Liver (tissue), 9 donors: ENCODE results near the gene TINAGL1. TPM values are rescaled to one million over a fixed set of nuclear protein-coding genes. Genes with fewer than 3 reads are reported as not detected.

ENCODE experiments used
- DNase-seq: peaks from one replicate; pipeline ENCODE4 v3.0.0-alpha.2; 2017; ENCODE audit warnings: low spot score
- H3K27ac ChIP-seq, 2 donors: one replicate each; pipeline ENCODE4 v1.7.0; 2013; ENCODE audit warnings: inconsistent platforms in 2 of 2, low read length in 2 of 2, control low read depth in 1 of 2, low read depth in 1 of 2, mild to moderate bottlenecking in 1 of 2
- H3K27me3 ChIP-seq, 4 donors: one replicate each; pipeline versions ENCODE4 v1.6.1 to v1.7.0; 2013; ENCODE audit warnings: low read length in 3 of 4, inconsistent platforms in 1 of 4, mild to moderate bottlenecking in 1 of 4, moderate library complexity in 1 of 4; ENCODE audit not compliant: control insufficient read depth in 4 of 4, insufficient read depth in 4 of 4
- H3K36me3 ChIP-seq, 4 donors: one replicate each; pipeline versions ENCODE4 v1.6.1 to v1.7.0; 2013; ENCODE audit warnings: low read length in 3 of 4, mild to moderate bottlenecking in 3 of 4, low read depth in 1 of 4, moderate library complexity in 1 of 4; ENCODE audit not compliant: control insufficient read depth in 4 of 4, insufficient read depth in 3 of 4
- H3K4me1 ChIP-seq, 4 donors: one replicate each; pipeline versions ENCODE4 v1.6.1 to v1.7.0; 2013; ENCODE audit warnings: low read length in 3 of 4, mild to moderate bottlenecking in 3 of 4, moderate library complexity in 1 of 4; ENCODE audit not compliant: control insufficient read depth in 4 of 4, insufficient read depth in 4 of 4
- H3K4me3 ChIP-seq, 3 donors: one replicate each; pipeline versions ENCODE4 v1.6.1 to v1.7.0; 2013; ENCODE audit warnings: low read length in 3 of 3, control low read depth in 1 of 3, low read depth in 1 of 3, mild to moderate bottlenecking in 1 of 3
- H3K9ac ChIP-seq, 2 donors: one replicate each; pipeline ENCODE4 v1.7.0; 2013; ENCODE audit warnings: low read length in 2 of 2, mild to moderate bottlenecking in 2 of 2, moderate library complexity in 2 of 2, control low read depth in 1 of 2, low read depth in 1 of 2
- H3K9me3 ChIP-seq, 4 donors: one replicate each; pipeline versions ENCODE4 v1.6.1 to v1.7.0; 2013; ENCODE audit warnings: low read length in 3 of 4; ENCODE audit not compliant: control insufficient read depth in 4 of 4
- EGR1 ChIP-seq, 2 donors: IDR thresholded peaks; 2 replicates each; pipeline ENCODE4 v1.6.1; 2016 to 2018; ENCODE audit warnings: antibody characterized with exemption in 2 of 2, low read depth in 2 of 2
- FOXA1 ChIP-seq: IDR thresholded peaks from 2 replicates; pipeline ENCODE4 v1.6.1; 2016; ENCODE audit warnings: antibody characterized with exemption
- FOXA2 ChIP-seq: IDR thresholded peaks from 2 replicates; pipeline ENCODE4 v1.6.1; 2016; ENCODE audit warnings: antibody characterized with exemption
- GABPA ChIP-seq, 2 donors: IDR thresholded peaks in 1 of 2; conservative IDR thresholded peaks in 1 of 2; 2 replicates each; pipeline ENCODE4 v1.6.1; 2016; ENCODE audit warnings: antibody characterized with exemption in 2 of 2, mild to moderate bottlenecking in 1 of 2, moderate library complexity in 1 of 2
- HNF4A ChIP-seq, 2 donors: conservative IDR thresholded peaks; 2 replicates each; pipeline ENCODE4 v1.6.1; 2016; ENCODE audit warnings: antibody characterized with exemption in 2 of 2, mild to moderate bottlenecking in 2 of 2
- HNF4G ChIP-seq: IDR thresholded peaks from 2 replicates; pipeline ENCODE4 v1.6.1; 2016; ENCODE audit warnings: antibody characterized with exemption
- JUND ChIP-seq, 2 donors: IDR thresholded peaks; 2 replicates each; pipeline ENCODE4 v1.6.1; 2016; ENCODE audit warnings: antibody characterized with exemption in 2 of 2
- NR2F2 ChIP-seq: IDR thresholded peaks from 2 replicates; pipeline ENCODE4 v1.6.1; 2016; ENCODE audit warnings: antibody characterized with exemption
- RAD21 ChIP-seq, 2 donors: IDR thresholded peaks; 2 replicates each; pipeline ENCODE4 v1.6.1; 2016; ENCODE audit warnings: antibody characterized with exemption in 2 of 2, mild to moderate bottlenecking in 2 of 2
- RXRA ChIP-seq, 2 donors: IDR thresholded peaks; 2 replicates each; pipeline ENCODE4 v1.6.1; 2017 to 2018; ENCODE audit warnings: antibody characterized with exemption in 2 of 2, mild to moderate bottlenecking in 1 of 2
- SP1 ChIP-seq: IDR thresholded peaks from 2 replicates; pipeline ENCODE4 v1.6.1; 2018; ENCODE audit warnings: antibody characterized with exemption, mild to moderate bottlenecking
- TAF1 ChIP-seq: conservative IDR thresholded peaks from 2 replicates; pipeline ENCODE4 v1.6.1; 2016; ENCODE audit warnings: antibody characterized with exemption, mild to moderate bottlenecking
- YY1 ChIP-seq: IDR thresholded peaks from 2 replicates; pipeline ENCODE4 v1.6.1; 2016; ENCODE audit warnings: antibody characterized with exemption, mild to moderate bottlenecking
- WGBS: extraction: QIAGEN DNeasy Blood & Tissue Kit; methylation state at CpG from one replicate; pipeline ENCODE4 v1.1.7; 2013; 5-methylcytosine and 5-hydroxymethylcytosine counted together
- polyA plus RNA-seq, 2 donors: library from polyadenylated mRNA; stranded (reverse) in 1 of 2; unstranded in 1 of 2; fragments of 200-250 nt in 1 of 2; fragments of >200 nt in 1 of 2; fragmentation: Nextera tagmentation in 1 of 2; extraction: Ambion mirVana in 1 of 2; gene quantifications; one replicate each; pipeline versions ENCODE4 v1.2.1 to v1.2.3, GENCODE V29; 2013 to 2015
- total RNA-seq, 2 donors: library from RNA; depleted of rRNA; stranded (reverse); fragments of >200 nt; gene quantifications; one replicate each; pipeline ENCODE4 v1.2.3, GENCODE V29; 2014
- TF ChIP-seq, protein P1 (sequence below): IDR thresholded peaks from 2 replicates; pipeline ENCODE4 v1.6.1; 2016; ENCODE audit warnings: antibody characterized with exemption
- TF ChIP-seq, protein P2 (sequence below): IDR thresholded peaks from 2 replicates; pipeline ENCODE4 v1.6.1; 2016; ENCODE audit warnings: antibody characterized with exemption
- TF ChIP-seq, protein P3 (sequence below): IDR thresholded peaks from 2 replicates; pipeline ENCODE4 v1.6.1; 2016; ENCODE audit warnings: antibody characterized with exemption, mild to moderate bottlenecking
- TF ChIP-seq, protein P4 (sequence below): fragments of 150-350 bp; IDR thresholded peaks from 2 replicates; pipeline ENCODE4 v1.5.1; 2017; ENCODE audit warnings: improper control_type of control experiment, low read depth, low read length; ENCODE audit not compliant: missing input control
- TF ChIP-seq, protein P5 (sequence below): IDR thresholded peaks from 2 replicates; pipeline ENCODE4 v1.6.1; 2016; ENCODE audit warnings: antibody characterized with exemption
- donor health status: healthy.
- donor health status: healthy.
- donor health status: healthy.
- donor health status: healthy.
- donor health status: healthy.

The TINAGL1 gene
- total and polyA plus RNA-seq, 4 donors = 8.7 to 52.9 (median 25.6) TPM

DNA sequence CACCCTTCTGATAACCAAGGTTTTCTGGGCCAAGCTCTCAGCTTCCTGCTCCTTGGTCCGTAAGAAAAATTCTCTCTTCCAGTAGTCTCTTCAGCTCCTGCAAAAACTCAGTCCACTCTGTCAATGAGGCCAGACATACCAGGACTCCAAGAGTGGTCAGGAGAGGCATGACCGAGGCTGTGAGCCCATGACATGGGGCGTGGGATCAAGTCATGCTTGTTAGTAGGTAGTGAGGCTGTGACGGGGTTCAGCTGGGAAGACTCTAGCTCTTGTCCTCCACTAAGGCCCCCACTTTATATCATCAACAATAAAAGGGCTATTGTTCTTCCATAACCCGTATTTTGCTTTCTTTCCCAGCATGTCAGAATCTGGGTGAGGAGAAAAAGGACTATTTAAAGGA lies 31.0 kb downstream of the TINAGL1 start:
- no peak overlapping the region for H3K27ac ChIP-seq
- no peak for DNase-seq
- WGBS = 92% methylated on average over 5 of the region's 5 CpGs
- H3K4me3 ChIP-seq = no peak overlapping the region
- no peak overlapping the region for H3K9ac ChIP-seq
- peaks cover 0 to 3% (median 0%) of the 10 kb centered on the region in 4 donors for H3K27me3 ChIP-seq
- no peaks in the 10 kb centered on the region for H3K36me3 ChIP-seq
- H3K9me3 ChIP-seq = no peaks in the 10 kb centered on the region
- TF ChIP-seq, protein P1, sequence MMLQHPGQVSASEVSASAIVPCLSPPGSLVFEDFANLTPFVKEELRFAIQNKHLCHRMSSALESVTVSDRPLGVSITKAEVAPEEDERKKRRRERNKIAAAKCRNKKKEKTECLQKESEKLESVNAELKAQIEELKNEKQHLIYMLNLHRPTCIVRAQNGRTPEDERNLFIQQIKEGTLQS = no peak
- TF ChIP-seq RXRA (IDR thresholded peaks at IDR 0.05) (no peak), JUND (IDR thresholded peaks at IDR 0.05) (no peak), GABPA (IDR thresholded peaks at IDR 0.05 in 1 of 2, conservative IDR thresholded peaks at IDR 0.05 in 1 of 2) (no peak), SP1 (no peak), TAF1 (no peak), YY1 (no peak), RAD21 (IDR thresholded peaks at IDR 0.05) (no peak), FOXA1 (no peak), FOXA2 (no peak), NR2F2 (no peak), EGR1 (IDR thresholded peaks at IDR 0.05; ENCODE audit: low read depth in 2 of 2) (no peak), HNF4A (conservative IDR thresholded peaks at IDR 0.05) (no peak), HNF4G (no peak)
- TF ChIP-seq, protein P2, sequence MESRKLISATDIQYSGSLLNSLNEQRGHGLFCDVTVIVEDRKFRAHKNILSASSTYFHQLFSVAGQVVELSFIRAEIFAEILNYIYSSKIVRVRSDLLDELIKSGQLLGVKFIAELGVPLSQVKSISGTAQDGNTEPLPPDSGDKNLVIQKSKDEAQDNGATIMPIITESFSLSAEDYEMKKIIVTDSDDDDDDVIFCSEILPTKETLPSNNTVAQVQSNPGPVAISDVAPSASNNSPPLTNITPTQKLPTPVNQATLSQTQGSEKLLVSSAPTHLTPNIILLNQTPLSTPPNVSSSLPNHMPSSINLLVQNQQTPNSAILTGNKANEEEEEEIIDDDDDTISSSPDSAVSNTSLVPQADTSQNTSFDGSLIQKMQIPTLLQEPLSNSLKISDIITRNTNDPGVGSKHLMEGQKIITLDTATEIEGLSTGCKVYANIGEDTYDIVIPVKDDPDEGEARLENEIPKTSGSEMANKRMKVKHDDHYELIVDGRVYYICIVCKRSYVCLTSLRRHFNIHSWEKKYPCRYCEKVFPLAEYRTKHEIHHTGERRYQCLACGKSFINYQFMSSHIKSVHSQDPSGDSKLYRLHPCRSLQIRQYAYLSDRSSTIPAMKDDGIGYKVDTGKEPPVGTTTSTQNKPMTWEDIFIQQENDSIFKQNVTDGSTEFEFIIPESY = no peak
- TF ChIP-seq, protein P3, sequence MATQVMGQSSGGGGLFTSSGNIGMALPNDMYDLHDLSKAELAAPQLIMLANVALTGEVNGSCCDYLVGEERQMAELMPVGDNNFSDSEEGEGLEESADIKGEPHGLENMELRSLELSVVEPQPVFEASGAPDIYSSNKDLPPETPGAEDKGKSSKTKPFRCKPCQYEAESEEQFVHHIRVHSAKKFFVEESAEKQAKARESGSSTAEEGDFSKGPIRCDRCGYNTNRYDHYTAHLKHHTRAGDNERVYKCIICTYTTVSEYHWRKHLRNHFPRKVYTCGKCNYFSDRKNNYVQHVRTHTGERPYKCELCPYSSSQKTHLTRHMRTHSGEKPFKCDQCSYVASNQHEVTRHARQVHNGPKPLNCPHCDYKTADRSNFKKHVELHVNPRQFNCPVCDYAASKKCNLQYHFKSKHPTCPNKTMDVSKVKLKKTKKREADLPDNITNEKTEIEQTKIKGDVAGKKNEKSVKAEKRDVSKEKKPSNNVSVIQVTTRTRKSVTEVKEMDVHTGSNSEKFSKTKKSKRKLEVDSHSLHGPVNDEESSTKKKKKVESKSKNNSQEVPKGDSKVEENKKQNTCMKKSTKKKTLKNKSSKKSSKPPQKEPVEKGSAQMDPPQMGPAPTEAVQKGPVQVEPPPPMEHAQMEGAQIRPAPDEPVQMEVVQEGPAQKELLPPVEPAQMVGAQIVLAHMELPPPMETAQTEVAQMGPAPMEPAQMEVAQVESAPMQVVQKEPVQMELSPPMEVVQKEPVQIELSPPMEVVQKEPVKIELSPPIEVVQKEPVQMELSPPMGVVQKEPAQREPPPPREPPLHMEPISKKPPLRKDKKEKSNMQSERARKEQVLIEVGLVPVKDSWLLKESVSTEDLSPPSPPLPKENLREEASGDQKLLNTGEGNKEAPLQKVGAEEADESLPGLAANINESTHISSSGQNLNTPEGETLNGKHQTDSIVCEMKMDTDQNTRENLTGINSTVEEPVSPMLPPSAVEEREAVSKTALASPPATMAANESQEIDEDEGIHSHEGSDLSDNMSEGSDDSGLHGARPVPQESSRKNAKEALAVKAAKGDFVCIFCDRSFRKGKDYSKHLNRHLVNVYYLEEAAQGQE = no peak
- TF ChIP-seq, protein P4, sequence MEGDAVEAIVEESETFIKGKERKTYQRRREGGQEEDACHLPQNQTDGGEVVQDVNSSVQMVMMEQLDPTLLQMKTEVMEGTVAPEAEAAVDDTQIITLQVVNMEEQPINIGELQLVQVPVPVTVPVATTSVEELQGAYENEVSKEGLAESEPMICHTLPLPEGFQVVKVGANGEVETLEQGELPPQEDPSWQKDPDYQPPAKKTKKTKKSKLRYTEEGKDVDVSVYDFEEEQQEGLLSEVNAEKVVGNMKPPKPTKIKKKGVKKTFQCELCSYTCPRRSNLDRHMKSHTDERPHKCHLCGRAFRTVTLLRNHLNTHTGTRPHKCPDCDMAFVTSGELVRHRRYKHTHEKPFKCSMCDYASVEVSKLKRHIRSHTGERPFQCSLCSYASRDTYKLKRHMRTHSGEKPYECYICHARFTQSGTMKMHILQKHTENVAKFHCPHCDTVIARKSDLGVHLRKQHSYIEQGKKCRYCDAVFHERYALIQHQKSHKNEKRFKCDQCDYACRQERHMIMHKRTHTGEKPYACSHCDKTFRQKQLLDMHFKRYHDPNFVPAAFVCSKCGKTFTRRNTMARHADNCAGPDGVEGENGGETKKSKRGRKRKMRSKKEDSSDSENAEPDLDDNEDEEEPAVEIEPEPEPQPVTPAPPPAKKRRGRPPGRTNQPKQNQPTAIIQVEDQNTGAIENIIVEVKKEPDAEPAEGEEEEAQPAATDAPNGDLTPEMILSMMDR = no peak
- TF ChIP-seq, protein P5, sequence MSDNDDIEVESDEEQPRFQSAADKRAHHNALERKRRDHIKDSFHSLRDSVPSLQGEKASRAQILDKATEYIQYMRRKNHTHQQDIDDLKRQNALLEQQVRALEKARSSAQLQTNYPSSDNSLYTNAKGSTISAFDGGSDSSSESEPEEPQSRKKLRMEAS = no peak
- no peaks in the 10 kb centered on the region for H3K4me1 ChIP-seq
